GM12878 (cell line): Measurements from ENCODE around the gene ANKRD13B.

Source experiments
- CHD2 ChIP-seq: IDR thresholded peaks from 2 replicates; pipeline ENCODE4 v1.6.1; 2011; ENCODE audit warnings: low read depth, low read length, improper control_type of control experiment, borderline replicate concordance
- EP300 ChIP-seq, 2 experiments: fragments of 150-350 bp in 1 of 2; IDR thresholded peaks; 2 replicates each; pipeline ENCODE4 v1.6.1; 2011 to 2012; ENCODE audit warnings: low read depth in 2 of 2, low read length in 2 of 2, borderline replicate concordance in 1 of 2, improper control_type of control experiment in 1 of 2, inconsistent platforms in 1 of 2; ENCODE audit not compliant: control insufficient read depth in 1 of 2
- JUNB ChIP-seq: IDR thresholded peaks from 2 replicates; pipeline ENCODE4 v1.6.1; 2016; ENCODE audit warnings: antibody characterized with exemption, mild to moderate bottlenecking
- SMC3 ChIP-seq: IDR thresholded peaks from 2 replicates; pipeline ENCODE4 v1.6.1; 2011; ENCODE audit warnings: low read length, improper control_type of control experiment, borderline replicate concordance
- SREBF2 ChIP-seq: IDR thresholded peaks from 2 replicates; pipeline ENCODE4 v1.6.1; 2012; ENCODE audit warnings: mild to moderate bottlenecking, low read length
- YY1 ChIP-seq: IDR thresholded peaks from 2 replicates; pipeline ENCODE4 v1.6.1; 2011; ENCODE audit warnings: low read depth, mild to moderate bottlenecking, low read length

GRCh38 chr17:29572691-29573557 is 20.0 kb upstream of the ANKRD13B start:
- TF ChIP-seq YY1: 0 out of 2 replicates have a peak, but pooled peaks have one; percentile 49
- TF ChIP-seq JUNB: no peak
- TF ChIP-seq EP300 (IDR thresholded peaks at IDR 0.05; ENCODE audit: borderline replicate concordance in 1 of 2, control insufficient read depth in 1 of 2, low read depth in 2 of 2, low read length in 2 of 2): no peak
- TF ChIP-seq SREBF2: no peak
- 0 out of 2 replicates have a peak, but pooled peaks have one; percentile 28 for TF ChIP-seq CHD2
- TF ChIP-seq SMC3: peak; percentile 25; the same call in 1 of the 2 replicates
